Endodermal cell (in vitro differentiated cells): ENCODE data around the gene RPTOR. TPM values are rescaled to one million over a fixed set of nuclear protein-coding genes. Genes with fewer than 3 reads are reported as not detected.

Experiments used
- DNase-seq: peaks from one replicate; pipeline ENCODE4 v3.0.0-alpha.2; 2017
- H3K27ac ChIP-seq: 2 replicates; pipeline ENCODE4 v1.5.1; 2013; ENCODE audit warnings: mild to moderate bottlenecking, low read depth, low read length, moderate library complexity
- H3K27me3 ChIP-seq: 2 replicates; pipeline ENCODE4 v1.6.1; 2013; ENCODE audit warnings: mild to moderate bottlenecking, low read length, moderate library complexity; ENCODE audit not compliant: insufficient read depth, control insufficient read depth, poor library complexity, severe bottlenecking
- H3K36me3 ChIP-seq: 2 replicates; pipeline ENCODE4 v1.7.0; 2013; ENCODE audit warnings: mild to moderate bottlenecking, low read length, moderate library complexity; ENCODE audit not compliant: control insufficient read depth, insufficient read depth
- H3K4me1 ChIP-seq: one replicate; pipeline ENCODE4 v1.7.0; 2013; ENCODE audit warnings: low read length; ENCODE audit not compliant: control insufficient read depth, insufficient read depth
- H3K4me3 ChIP-seq: 2 replicates; pipeline ENCODE4 v1.5.1; 2013; ENCODE audit warnings: mild to moderate bottlenecking, low read length, moderate library complexity
- H3K9ac ChIP-seq: 2 replicates; pipeline ENCODE4 v1.6.1; 2013; ENCODE audit warnings: mild to moderate bottlenecking, low read length, moderate library complexity; ENCODE audit not compliant: poor library complexity, severe bottlenecking; ENCODE audit errors: extremely low read depth
- H3K9me3 ChIP-seq: 2 replicates; pipeline ENCODE4 v1.6.1; 2013; ENCODE audit warnings: mild to moderate bottlenecking, low read length, moderate library complexity; ENCODE audit not compliant: control insufficient read depth
- H3K27ac Mint-ChIP-seq: 2 replicates; pipeline ENCODE4 v1.8.0; 2020; ENCODE audit warnings: mixed read lengths
- H3K27me3 Mint-ChIP-seq: 2 replicates; pipeline ENCODE4 v1.8.0; 2021; ENCODE audit warnings: mild to moderate bottlenecking, mixed read lengths; ENCODE audit not compliant: insufficient read depth
- H3K36me3 Mint-ChIP-seq: 2 replicates; pipeline ENCODE4 v1.8.0; 2020; ENCODE audit warnings: low read depth, mixed read lengths
- H3K4me1 Mint-ChIP-seq: 2 replicates; pipeline ENCODE4 v1.8.0; 2020; ENCODE audit warnings: mixed read lengths
- H3K4me3 Mint-ChIP-seq: 2 replicates; pipeline ENCODE4 v1.8.0; 2020; ENCODE audit warnings: mild to moderate bottlenecking, moderate library complexity, mixed read lengths
- H3K9me3 Mint-ChIP-seq: 2 replicates; pipeline ENCODE4 v1.8.0; 2020; ENCODE audit warnings: mild to moderate bottlenecking, mixed read lengths
- CTCF ChIP-seq: fragments of 200-600 bp; sonication (generic); conservative IDR thresholded peaks from 2 replicates; pipeline ENCODE4 v1.5.0; 2021; ENCODE audit warnings: antibody characterized with exemption, mild to moderate bottlenecking
- WGBS, 2 experiments: methylation state at CpG; one replicate each; pipeline versions ENCODE4 v1.1.5 to v1.1.7; 2013; ENCODE audit warnings: missing lambda C conversion rate in 2 of 2, mixed read lengths in 1 of 2; ENCODE audit not compliant: insufficient coverage in 1 of 2, insufficient read length in 1 of 2; 5-methylcytosine and 5-hydroxymethylcytosine counted together
- total RNA-seq, 2 donors: library from RNA; stranded (reverse); fragmentation: NEBNext Ultra II Directional in 1 of 2; extraction: Animal tissue kit (Norgen Biotek cat#: 25700) in 1 of 2; gene quantifications; 2 replicates in 1 of 2; 3 replicates in 1 of 2; pipeline ENCODE4 v1.2.1, GENCODE V29; 2021

RPTOR gene
- total RNA-seq, 2 donors from 2014 or later, result 45.1 to 53.4 TPM

GRCh38 chr17:80720610-80721577, 176.3 kb downstream of the RPTOR start:
- H3K27me3 ChIP-seq, result no peaks in the 10 kb centered on the region
- Mint-ChIP-seq H3K27ac (peak overlapping the region; percentile 16), H3K4me3 (no peak overlapping the region), H3K9me3 (peaks cover 2% of the 10 kb centered on the region), H3K27me3 (no peaks in the 10 kb centered on the region), H3K36me3 (peaks cover 13% of the 10 kb centered on the region), H3K4me1 (peaks cover 23% of the 10 kb centered on the region)
- no peak overlapping the region for H3K9ac ChIP-seq
- H3K27ac ChIP-seq, result no peak overlapping the region
- DNase-seq, result no peak
- no peaks in the 10 kb centered on the region for H3K9me3 ChIP-seq
- 88 to 92% methylated on average over 24 to 35 of the region's 35 CpGs for WGBS, 2 experiments
- no peaks in the 10 kb centered on the region for H3K4me1 ChIP-seq
- H3K4me3 ChIP-seq, result no peak overlapping the region
- no peak for TF ChIP-seq CTCF
- H3K36me3 ChIP-seq, result no peaks in the 10 kb centered on the region

GRCh38 chr17:80722661-80723060, 178.0 kb downstream of the RPTOR start:
- Mint-ChIP-seq H3K9me3 (peaks cover 2% of the 10 kb centered on the region), H3K4me3 (no peak overlapping the region), H3K27ac (no peak overlapping the region), H3K36me3 (peaks cover 16% of the 10 kb centered on the region), H3K4me1 (peaks cover 10% of the 10 kb centered on the region), H3K27me3 (no peaks in the 10 kb centered on the region)
- 88 to 93% methylated on average over 3 of the region's 3 CpGs for WGBS, 2 experiments
- Histone ChIP-seq H3K4me3 (no peak overlapping the region), H3K9me3 (no peaks in the 10 kb centered on the region), H3K4me1 (no peaks in the 10 kb centered on the region), H3K27ac (no peak overlapping the region), H3K9ac (no peak overlapping the region), H3K27me3 (no peaks in the 10 kb centered on the region), H3K36me3 (no peaks in the 10 kb centered on the region)
- no peak for TF ChIP-seq CTCF
- DNase-seq, result no peak

- Histone ChIP-seq H3K4me3 (no peak overlapping the region), H3K27me3 (no peaks in the 10 kb centered on the region), H3K27ac (no peak overlapping the region), H3K9me3 (no peaks in the 10 kb centered on the region), H3K9ac (no peak overlapping the region), H3K36me3 (no peaks in the 10 kb centered on the region), H3K4me1 (no peaks in the 10 kb centered on the region)
- Mint-ChIP-seq H3K36me3 (peaks cover 16% of the 10 kb centered on the region), H3K27ac (no peak overlapping the region), H3K4me3 (no peak overlapping the region), H3K27me3 (no peaks in the 10 kb centered on the region), H3K9me3 (peaks cover 2% of the 10 kb centered on the region), H3K4me1 (peaks cover 4% of the 10 kb centered on the region)
- no peak for TF ChIP-seq CTCF
- 86 to 92% methylated on average over 8 to 16 of the region's 16 CpGs for WGBS, 2 experiments
- no peak for DNase-seq
Observed at GRCh38 chr17:80724775-80725266, 180.2 kb downstream of the RPTOR start.
